ENCODE results near the gene TMEM33.
"Not testable (repeated sequence)": the region's sequence is repeated elsewhere in the genome, so short reads cannot be mapped to it uniquely, and the experiment has no call there.

TMEM33 gene

GRCh38 chr4:41934901-41935651 is at the start of gene TMEM33:
TMEM33 (plus strand) TSS chr4:41935429; CDS start chr4:41935485, 56 bp downstream.
- DNase-seq, result peak; percentile 21

- DNase-seq, result no peak
Measured at GRCh38 chr4:41885456-41885855, 49.8 kb upstream of the TMEM33 start.

- no peak for DNase-seq
Measured at GRCh38 chr4:41887277-41887676, 48.0 kb upstream of the TMEM33 start.

GRCh38 chr4:41887821-41888686 is 47.2 kb upstream of the TMEM33 start:
- DNase-seq, result no peak

- no peak for DNase-seq
Measured at GRCh38 chr4:41888687-41889074, 46.5 kb upstream of the TMEM33 start.

GRCh38 chr4:41889317-41889716 is 45.9 kb upstream of the TMEM33 start:
- DNase-seq, result no peak

GRCh38 chr4:41890085-41890484 is 45.1 kb upstream of the TMEM33 start:
- no peak for DNase-seq

- no peak for DNase-seq
Measured at GRCh38 chr4:41896648-41897047, 38.6 kb upstream of the TMEM33 start.

- no peak for DNase-seq
Measured at GRCh38 chr4:41897698-41898097, 37.5 kb upstream of the TMEM33 start.

- DNase-seq, result not testable (repeated sequence)
Measured at GRCh38 chr4:41909136-41909535, 26.1 kb upstream of the TMEM33 start.

- DNase-seq, result no peak
Measured at GRCh38 chr4:41912546-41912945, 22.7 kb upstream of the TMEM33 start.

GRCh38 chr4:41913509-41913908 is 21.7 kb upstream of the TMEM33 start:
- no peak for DNase-seq

- no peak for DNase-seq
Measured at GRCh38 chr4:41918278-41918677, 17.0 kb upstream of the TMEM33 start.

- DNase-seq, result not testable (repeated sequence)
Measured at GRCh38 chr4:41920416-41920815, 14.8 kb upstream of the TMEM33 start.

- DNase-seq, result no peak
Measured at GRCh38 chr4:41921476-41921875, 13.8 kb upstream of the TMEM33 start.

GRCh38 chr4:41927796-41928499 is 7.3 kb upstream of the TMEM33 start:
- no peak for DNase-seq

GRCh38 chr4:41930139-41930831 is 4.9 kb upstream of the TMEM33 start:
- DNase-seq, result no peak

- DNase-seq, result no peak
Measured at GRCh38 chr4:41932988-41933387, 2.2 kb upstream of the TMEM33 start.

- no peak for DNase-seq
Measured at GRCh38 chr4:41933997-41934503, 1.2 kb upstream of the TMEM33 start.

GRCh38 chr4:41934514-41934900 is 722 bp upstream of the TMEM33 start:
- no peak for DNase-seq

- no peak for DNase-seq
Measured at GRCh38 chr4:41935652-41936021, 408 bp downstream of the TMEM33 start.

- DNase-seq, result peak; percentile 45
Measured at GRCh38 chr4:41939016-41939626, 3.9 kb downstream of the TMEM33 start.
